GM12892 (cell line): ENCODE data around the gene NBEA.

ENCODE experiments used
- DNase-seq: peaks from one replicate; pipeline ENCODE4 v3.0.0; 2011; ENCODE audit not compliant: insufficient read length
- FAIRE-seq: peaks from 2 replicates; lab custom pipeline; 2011; peaks lifted over from hg19 to GRCh38; lab: Jason Lieb, UNC
- POLR2A ChIP-seq: IDR thresholded peaks from 2 replicates; pipeline ENCODE4 v1.6.1; 2011; ENCODE audit warnings: low read depth, low read length, control low read depth
- POLR2AphosphoS5 ChIP-seq: IDR thresholded peaks from 2 replicates; pipeline ENCODE4 v1.6.1; 2011; ENCODE audit warnings: low read depth, low read length, control low read depth
- TAF1 ChIP-seq: IDR thresholded peaks from 2 replicates; pipeline ENCODE4 v1.6.1; 2011; ENCODE audit warnings: low read depth, mild to moderate bottlenecking, control low read depth, low read length, borderline replicate concordance

Gene NBEA

GRCh38 chr13:35684432-35684831 lies 742.4 kb downstream of the NBEA start:
- FAIRE-seq (no peak), DNase-seq (no peak)
- TF ChIP-seq POLR2A (no peak), TAF1 (no peak), POLR2AphosphoS5 (no peak)

GRCh38 chr13:35687336-35687735 lies 745.3 kb downstream of the NBEA start:
- no peak for FAIRE-seq
- DNase-seq: no peak

DNA sequence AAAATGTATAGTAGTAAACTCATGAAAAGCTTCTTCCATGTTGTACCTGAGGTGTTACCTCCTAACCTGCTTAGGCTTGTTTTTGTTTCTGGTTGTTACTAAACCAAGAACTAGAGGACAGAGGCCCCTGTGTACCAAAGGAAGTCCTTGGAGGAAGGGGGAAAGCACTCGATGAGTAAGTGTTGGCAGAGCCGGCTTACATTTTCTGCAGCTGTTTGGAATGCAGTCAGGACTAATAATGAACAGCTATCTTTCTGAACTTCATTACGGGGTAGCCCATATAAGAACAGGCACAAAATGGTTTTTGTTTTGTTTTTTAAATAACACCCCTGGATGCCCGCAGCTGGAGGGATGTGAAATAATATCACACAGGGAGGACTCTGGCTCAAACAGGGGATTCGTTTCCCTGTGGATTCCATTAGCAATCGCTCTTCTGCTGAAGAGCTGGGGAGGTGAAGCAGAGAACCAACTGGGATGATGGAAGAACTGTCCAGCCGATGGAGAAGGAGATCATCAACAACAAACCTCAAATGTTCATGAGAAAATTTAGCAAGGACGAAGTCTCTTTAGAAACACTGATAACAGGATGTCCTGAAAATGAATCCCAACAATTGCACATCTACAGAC lies 748.6 kb downstream of the NBEA start:
- DNase-seq: no peak
- TF ChIP-seq TAF1 (no peak), POLR2A (no peak), POLR2AphosphoS5 (no peak)
- no peak for FAIRE-seq

More at GRCh38 chr13:35687336-35687735, 745.3 kb downstream of the NBEA start:
- TF ChIP-seq TAF1 (no peak), POLR2AphosphoS5 (no peak), POLR2A (no peak)

- TF ChIP-seq TAF1: no peak
- TF ChIP-seq POLR2A: no peak
- TF ChIP-seq POLR2AphosphoS5: no peak
- DNase-seq (no peak), FAIRE-seq (no peak)
These were observed 751.2 kb downstream of the NBEA start for GRCh38 chr13:35693134-35693784.

- FAIRE-seq: no peak
- TF ChIP-seq TAF1: no peak
- no peak for TF ChIP-seq POLR2AphosphoS5
- no peak for TF ChIP-seq POLR2A
- no peak for DNase-seq
These were observed 752.0 kb downstream of the NBEA start for GRCh38 chr13:35694031-35694430.

- FAIRE-seq (no peak), DNase-seq (no peak)
- TF ChIP-seq POLR2A (no peak), TAF1 (no peak), POLR2AphosphoS5 (no peak)
These were observed 752.7 kb downstream of the NBEA start for GRCh38 chr13:35694549-35695447.

DNA sequence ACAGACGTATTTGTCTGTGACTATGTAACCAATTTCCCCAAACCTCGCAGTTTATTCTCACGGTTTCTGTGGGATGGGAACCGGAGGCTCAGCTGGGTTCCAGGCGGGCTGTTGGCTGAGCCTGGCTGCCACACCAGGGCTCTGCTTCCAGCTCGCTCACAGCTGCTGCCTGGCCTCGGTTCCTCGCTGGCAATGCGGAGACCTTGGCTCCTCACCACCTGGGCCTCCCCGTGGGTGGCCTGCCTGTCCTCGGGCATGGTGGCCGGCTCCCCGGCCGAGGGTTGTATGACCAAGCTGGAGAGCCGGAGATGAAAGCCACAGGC lies 753.3 kb downstream of the NBEA start:
- DNase-seq (no peak), FAIRE-seq (no peak)
- TF ChIP-seq POLR2A: no peak
- no peak for TF ChIP-seq POLR2AphosphoS5
- TF ChIP-seq TAF1: no peak

- no peak for DNase-seq
- TF ChIP-seq TAF1: no peak
- no peak for TF ChIP-seq POLR2AphosphoS5
- TF ChIP-seq POLR2A: no peak
- no peak for FAIRE-seq
These were observed 755.2 kb downstream of the NBEA start for GRCh38 chr13:35697186-35697730.

- FAIRE-seq: no peak
- TF ChIP-seq POLR2A: no peak
- TF ChIP-seq POLR2AphosphoS5: no peak
- no peak for TF ChIP-seq TAF1
- DNase-seq: no peak
These were observed 757.0 kb downstream of the NBEA start for GRCh38 chr13:35698911-35699576.

- DNase-seq (no peak), FAIRE-seq (no peak)
- TF ChIP-seq POLR2AphosphoS5: no peak
- TF ChIP-seq POLR2A: no peak
- TF ChIP-seq TAF1: no peak
These were observed 757.9 kb downstream of the NBEA start for GRCh38 chr13:35699825-35700510.
